Stimulated activated CD8-positive, alpha-beta memory T cell treated with anti-CD3 and anti-CD28 coated beads, Interleukin-7, amount 100 ng/mL, for 48 hours (primary cell): ENCODE measurements around the gene C1orf87.
"Not testable (repeated sequence)": the region's sequence is repeated elsewhere in the genome, so short reads cannot be mapped to it uniquely, and the experiment has no call there.

Experiments used
- DNase-seq, 2 donors: peaks; one replicate each; pipeline ENCODE4 v3.0.0-alpha.2; 2020; ENCODE audit warnings: low read depth in 1 of 2; ENCODE audit errors: extremely low read depth in 1 of 2

Gene C1orf87

GRCh38 chr1:59997479-59998115 lies 76.0 kb downstream of the C1orf87 start:
- DNase-seq: no peak

GRCh38 chr1:59994302-59995198 lies 79.0 kb downstream of the C1orf87 start:
- DNase-seq: no peak

GRCh38 chr1:59992040-59992820 lies 81.3 kb downstream of the C1orf87 start:
- no peak for DNase-seq

GRCh38 chr1:59990470-59990869 lies 83.1 kb downstream of the C1orf87 start:
- DNase-seq: no peak

GRCh38 chr1:59986516-59987310 lies 86.9 kb downstream of the C1orf87 start:
- DNase-seq: no peak

GRCh38 chr1:59985911-59986515 lies 87.6 kb downstream of the C1orf87 start:
- no peak for DNase-seq

GRCh38 chr1:59979666-59980065 lies 93.9 kb downstream of the C1orf87 start:
- no peak for DNase-seq

- no peak for DNase-seq
These were observed 95.1 kb downstream of the C1orf87 start for GRCh38 chr1:59978511-59978910.

GRCh38 chr1:59978026-59978425 lies 95.5 kb downstream of the C1orf87 start:
- DNase-seq: no peak

- DNase-seq: no peak
These were observed 96.5 kb downstream of the C1orf87 start for GRCh38 chr1:59977075-59977410.

GRCh38 chr1:59976194-59977074 lies 97.1 kb downstream of the C1orf87 start:
- DNase-seq: peak in 1 of 2 donors; percentile 22

- DNase-seq: no peak
These were observed 99.9 kb downstream of the C1orf87 start for GRCh38 chr1:59973719-59974118.

GRCh38 chr1:59972216-59972927 lies 101.2 kb downstream of the C1orf87 start:
- DNase-seq: no peak

GRCh38 chr1:59971464-59971911 lies 102.1 kb downstream of the C1orf87 start:
- peak in 1 of 2 donors; percentile 13 for DNase-seq

- not testable (repeated sequence) for DNase-seq
These were observed 103.9 kb downstream of the C1orf87 start for GRCh38 chr1:59969542-59970175.

GRCh38 chr1:59968746-59969145 lies 104.8 kb downstream of the C1orf87 start:
- not testable (repeated sequence) for DNase-seq

GRCh38 chr1:59967780-59968179 lies 105.8 kb downstream of the C1orf87 start:
- DNase-seq: no peak

- no peak for DNase-seq
These were observed 106.4 kb downstream of the C1orf87 start for GRCh38 chr1:59967141-59967697.
